Smooth muscle cell of bladder (primary cell): Measurements from ENCODE around the gene CACNG6. TPM values are rescaled to one million over a fixed set of nuclear protein-coding genes. Genes with fewer than 3 reads are reported as not detected.

ENCODE experiments used
- total RNA-seq: library from RNA; depleted of rRNA; stranded (reverse); fragments of >200 nt; gene quantifications from 2 replicates; pipeline ENCODE4 v1.2.3, GENCODE V29; 2014

CACNG6 gene
- total RNA-seq: 0.83 and 2.3 TPM in 2 replicates

GRCh38 chr19:53991224-53992113 lies at the start of gene CACNG6:
Gene CACNG6 (plus strand): TSS chr19:53991637. CDS start chr19:53992878, 1,241 bp downstream.

GRCh38 chr19:53962887-53963431 lies 28.5 kb upstream of the CACNG6 start, which contains the start of gene CACNG8:
Gene CACNG8 (plus strand): TSS chr19:53962937.

Other genes with a start within 250 kb of the CACNG6 start
- gene NLRP12, start 167.3 kb upstream of the CACNG6 start, total RNA-seq: under 0.01 TPM in 1 of 2 replicates, not detected in the other
- 5.0 and 6.7 TPM in 2 replicates for gene MYADM, start 123.8 kb upstream of the CACNG6 start, total RNA-seq
- gene PRKCG, start 109.4 kb upstream of the CACNG6 start, total RNA-seq: 0.14 TPM in 1 of 2 replicates, not detected in the other
- 1.3 and 1.6 TPM in 2 replicates for gene CACNG7, start 82.4 kb upstream of the CACNG6 start, total RNA-seq
- gene CACNG8, start 28.7 kb upstream of the CACNG6 start, total RNA-seq: 0.37 and 0.43 TPM in 2 replicates
- gene VSTM1, start 72.3 kb downstream of the CACNG6 start, total RNA-seq: not detected in 2 replicates
- gene TARM1, start 89.7 kb downstream of the CACNG6 start, total RNA-seq: not detected in 2 replicates
- 0.14 and 0.18 TPM in 2 replicates for gene OSCAR, start 109.2 kb downstream of the CACNG6 start, total RNA-seq
- gene NDUFA3, start 111.2 kb downstream of the CACNG6 start, total RNA-seq: 17.9 and 22.8 TPM in 2 replicates
- 18.5 and 19.3 TPM in 2 replicates for gene TFPT, start 124.0 kb downstream of the CACNG6 start, total RNA-seq
- 51.0 and 53.5 TPM in 2 replicates for gene PRPF31, start 124.1 kb downstream of the CACNG6 start, total RNA-seq
- 5.3 and 6.5 TPM in 2 replicates for gene CNOT3, start 146.1 kb downstream of the CACNG6 start, total RNA-seq
- 6.5 and 7.2 TPM in 2 replicates for gene LENG1, start 168.1 kb downstream of the CACNG6 start, total RNA-seq
- 0.09 and 0.28 TPM in 2 replicates for gene TMC4, start 181.5 kb downstream of the CACNG6 start, total RNA-seq
- gene MBOAT7, start 197.9 kb downstream of the CACNG6 start, total RNA-seq: 24.7 and 36.4 TPM in 2 replicates
- gene TSEN34, start 199.7 kb downstream of the CACNG6 start, total RNA-seq: 47.4 and 53.6 TPM in 2 replicates
- 3,148 and 3,177 TPM in 2 replicates for gene RPS9, start 209.2 kb downstream of the CACNG6 start, total RNA-seq
- not detected in 2 replicates for gene LILRB3, start 231.4 kb downstream of the CACNG6 start, total RNA-seq